Measurements from ENCODE around the gene USP3. TPM values are rescaled to one million over a fixed set of nuclear protein-coding genes. Genes with fewer than 3 reads are reported as not detected.

The USP3 gene
- total and polyA plus RNA-seq, 2 of the 13 experiments (the other 11 are each of a cell fraction or from before 2014, with no cell fraction given) = 14.3 to 61.2 TPM

GRCh38 chr15:63601026-63601703 is 96.8 kb downstream of the USP3 start:
- intact Hi-C loops (cut with micrococcal nuclease; ENCODE audit: unreplicated experiment) (no loop called here), in situ Hi-C loops (cut with HindIII; ENCODE audit: extremely low pct_ligation_motif_present, low pct_unique_long_range_greater_than_20kb) (no loop called here)
- Histone ChIP-seq H4K20me1 (ENCODE audit: insufficient read depth, low read length) (no peaks in the 10 kb centered on the region), H3K4me3 (replicated peaks in 1 of 3; ENCODE audit: insufficient read depth in 1 of 3, low read depth in 2 of 3, low read length in 3 of 3) (peak overlapping the region; percentile 61 to 88 (median 79)), H3K79me2 (ENCODE audit: insufficient read depth, low read length) (no peaks in the 10 kb centered on the region), H3K9me3 (ENCODE audit: low read length) (no peaks in the 10 kb centered on the region), H3K4me1 (ENCODE audit: insufficient read depth, low read length) (peaks cover 41% of the 10 kb centered on the region), H3K27me3 (ENCODE audit: control insufficient read depth in 1 of 2, insufficient read depth in 2 of 2, low read length in 2 of 2) (no peaks in the 10 kb centered on the region; a peak in 1 of 5 replicates), H3K4me2 (ENCODE audit: low read depth, low read length) (peak overlapping the region; percentile 89), H3K36me3 (replicated peaks in 1 of 2; ENCODE audit: control insufficient read depth in 1 of 2, insufficient read depth in 2 of 2, low read length in 2 of 2) (no peaks in the 10 kb centered on the region), H3K27ac (ENCODE audit: extremely low read length, insufficient read depth, low read length) (peak overlapping the region; percentile 77), H3K9ac (ENCODE audit: insufficient read depth, low read depth, low read length) (peak overlapping the region; percentile 86), H2AFZ (ENCODE audit: low read length) (peak overlapping the region; percentile 70)
- ChIA-PET CTCF (ENCODE audit: low intra/inter-chr PET ratio, low total read pairs) (no interaction called here), POLR2A (interaction anchor here (1.1 to 4.3 kb wide), 4 partner anchors 10 to 470 kb away, joined by 3 to 31 read pairs (median 15); partner anchors contain the start of gene USP3)
- BruUV-seq (replicated peaks) = TSS peak; percentile 43
- peak; percentile 3 for ATAC-seq
- WGBS (ENCODE audit: low lambda C conversion rate) = 2% methylated on average over 24 of the region's 63 CpGs
- peak; percentile 8 for FAIRE-seq
- no peak for DNase-seq (ENCODE audit: low spot score)
- no peak for TF ChIP-seq HDAC2 (CRISPR knock-in tag; IDR thresholded peaks at IDR 0.05)
- TF ChIP-seq ZNF18 (CRISPR knock-in tag; IDR thresholded peaks at IDR 0.05; ENCODE audit: insufficient replicate concordance) = no peak
- peak; percentile 67; the same call in 1 of the 2 replicates for TF ChIP-seq ZNF777 (CRISPR knock-in tag; IDR thresholded peaks at IDR 0.05)
- TF ChIP-seq ZSCAN9 (CRISPR knock-in tag; IDR thresholded peaks at IDR 0.05; ENCODE audit: borderline replicate concordance) = no peak
- no peak for TF ChIP-seq TSC22D2 (CRISPR knock-in tag; IDR thresholded peaks at IDR 0.05; ENCODE audit: borderline replicate concordance)
- no peak for TF ChIP-seq CCDC6 (CRISPR knock-in tag; IDR thresholded peaks at IDR 0.05)
- TF ChIP-seq IKZF1 (IDR thresholded peaks at IDR 0.05) = no peak
- no peak for TF ChIP-seq ZNF775 (CRISPR knock-in tag; IDR thresholded peaks at IDR 0.05; ENCODE audit: borderline replicate concordance)
- TF ChIP-seq, protein P1, sequence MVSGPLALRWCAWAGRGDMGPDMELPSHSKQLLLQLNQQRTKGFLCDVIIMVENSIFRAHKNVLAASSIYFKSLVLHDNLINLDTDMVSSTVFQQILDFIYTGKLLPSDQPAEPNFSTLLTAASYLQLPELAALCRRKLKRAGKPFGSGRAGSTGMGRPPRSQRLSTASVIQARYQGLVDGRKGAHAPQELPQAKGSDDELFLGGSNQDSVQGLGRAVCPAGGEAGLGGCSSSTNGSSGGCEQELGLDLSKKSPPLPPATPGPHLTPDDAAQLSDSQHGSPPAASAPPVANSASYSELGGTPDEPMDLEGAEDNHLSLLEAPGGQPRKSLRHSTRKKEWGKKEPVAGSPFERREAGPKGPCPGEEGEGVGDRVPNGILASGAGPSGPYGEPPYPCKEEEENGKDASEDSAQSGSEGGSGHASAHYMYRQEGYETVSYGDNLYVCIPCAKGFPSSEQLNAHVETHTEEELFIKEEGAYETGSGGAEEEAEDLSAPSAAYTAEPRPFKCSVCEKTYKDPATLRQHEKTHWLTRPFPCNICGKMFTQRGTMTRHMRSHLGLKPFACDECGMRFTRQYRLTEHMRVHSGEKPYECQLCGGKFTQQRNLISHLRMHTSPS (CRISPR knock-in tag; IDR thresholded peaks at IDR 0.05; ENCODE audit: low read depth) = no peak
- no peak for TF ChIP-seq ZNF496 (CRISPR knock-in tag; IDR thresholded peaks at IDR 0.05; ENCODE audit: insufficient replicate concordance)
- 0 out of 2 replicates have a peak, but pooled peaks have one; percentile 19 for TF ChIP-seq ATF3 (CRISPR knock-in tag; IDR thresholded peaks at IDR 0.05)
- no peak for TF ChIP-seq GZF1 (CRISPR knock-in tag; IDR thresholded peaks at IDR 0.05)
- TF ChIP-seq ZNF446 (CRISPR knock-in tag; IDR thresholded peaks at IDR 0.05) = peak; percentile 24; the same call in 1 of the 2 replicates
- TF ChIP-seq PTBP1 (IDR thresholded peaks at IDR 0.05; ENCODE audit: low read depth, low read length, poor library complexity, severe bottlenecking) = no peak
- no peak for TF ChIP-seq SKIL (CRISPR knock-in tag; IDR thresholded peaks at IDR 0.05; ENCODE audit: borderline replicate concordance)
- TF ChIP-seq THAP7 (CRISPR knock-in tag; IDR thresholded peaks at IDR 0.05) = no peak
- 0 out of 2 replicates have a peak, but pooled peaks have one; percentile 23 for TF ChIP-seq ZBTB7A (CRISPR knock-in tag; IDR thresholded peaks at IDR 0.05)
- TF ChIP-seq NFKB2 (CRISPR knock-in tag; IDR thresholded peaks at IDR 0.05; ENCODE audit: borderline replicate concordance) = peak; percentile 54; the same call in 1 of the 2 replicates

All from HepG2 (cell line).